Right renal pelvis (tissue), 4 donors: Measurements from ENCODE around the gene PURA. TPM values are rescaled to one million over a fixed set of nuclear protein-coding genes. Genes with fewer than 3 reads are reported as not detected.
"Not testable (repeated sequence)": the region's sequence is repeated elsewhere in the genome, so short reads cannot be mapped to it uniquely, and the experiment has no call there.

ENCODE experiments used
- DNase-seq, 4 donors: peaks; one replicate each; pipeline ENCODE4 v3.0.0-alpha.2; 2013; ENCODE audit warnings: low read depth in 4 of 4, low spot score in 3 of 4, missing footprints in 1 of 4
- polyA plus RNA-seq, 4 donors: library from polyadenylated mRNA; unstranded; fragments of 120-200 nt; gene quantifications; one replicate each; pipeline ENCODE4 v1.2.1, GENCODE V29; 2013; ENCODE audit not compliant: insufficient read length in 4 of 4

Gene PURA
- polyA plus RNA-seq, 4 donors: 14.3 to 15.3 (median 14.3) TPM

DNA sequence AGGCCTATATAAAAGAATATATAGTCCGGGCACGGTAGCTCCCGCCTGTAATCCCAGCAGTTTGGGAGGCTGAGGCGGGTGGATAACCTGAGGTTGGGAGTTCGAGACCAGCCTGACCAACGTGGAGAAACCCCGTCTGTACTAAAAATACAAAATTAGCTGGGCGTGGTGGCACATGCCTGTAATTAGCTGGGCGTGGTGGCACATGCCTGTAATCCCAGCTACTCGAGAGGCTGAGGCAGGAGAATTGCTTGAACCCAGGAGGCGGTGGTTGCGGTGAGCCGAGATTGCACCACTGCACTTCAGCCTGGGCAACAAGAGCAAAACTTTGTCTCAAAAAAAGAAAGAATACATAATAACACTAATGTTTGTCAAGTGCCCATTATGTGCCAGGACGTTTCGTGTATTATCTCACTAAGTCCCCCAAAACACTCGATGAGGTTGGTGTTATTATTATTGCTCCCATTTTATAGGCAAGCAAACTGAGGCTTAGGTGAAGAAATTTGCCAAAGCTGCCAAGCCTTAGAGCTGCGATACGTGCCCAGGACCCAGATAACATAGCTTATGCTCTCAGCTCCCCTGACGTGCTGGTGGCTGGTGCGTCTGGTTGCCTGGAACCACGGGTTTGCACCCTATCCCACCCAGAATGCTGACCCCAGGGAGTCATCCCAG is 40.9 kb downstream of the PURA start:
- not testable (repeated sequence) for DNase-seq

DNA sequence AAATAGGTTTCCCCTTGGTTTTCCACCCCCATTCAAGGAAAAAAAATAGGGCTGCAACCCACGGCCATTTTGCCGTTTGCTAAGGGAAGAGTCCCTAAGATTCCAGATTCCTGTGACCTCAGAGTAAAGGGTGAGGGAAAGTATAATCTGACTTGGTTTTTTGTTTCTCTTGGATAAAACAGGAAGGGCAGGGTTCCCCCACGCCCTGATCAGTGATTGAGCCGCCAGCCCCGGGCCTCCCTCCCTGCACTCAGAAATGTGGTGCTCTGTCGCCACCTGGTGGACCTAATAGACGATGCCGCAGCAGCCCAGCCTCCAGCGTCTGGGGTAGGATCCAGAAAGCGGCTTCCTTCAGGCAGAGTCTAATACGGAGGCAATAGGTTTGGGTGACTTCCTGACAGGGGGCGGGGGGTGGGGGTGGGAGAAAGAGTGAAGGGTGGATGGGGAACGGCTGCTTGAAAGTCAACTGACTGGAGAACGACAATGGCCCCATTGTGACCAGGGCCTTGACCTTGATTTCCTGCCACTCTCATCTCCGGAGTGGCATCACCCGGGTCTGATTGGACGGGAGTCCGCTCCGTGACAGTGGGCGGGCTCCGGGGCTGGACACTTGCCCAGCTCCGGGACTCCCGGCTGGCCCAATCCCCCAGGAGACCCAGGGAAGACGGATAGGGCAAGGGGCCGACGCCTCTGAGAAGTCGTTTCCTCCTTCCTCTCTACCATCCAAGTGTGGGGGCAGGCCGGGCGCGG is 43.3 kb downstream of the PURA start:
- DNase-seq: peak; percentile 75 to 81 (median 80)

DNA sequence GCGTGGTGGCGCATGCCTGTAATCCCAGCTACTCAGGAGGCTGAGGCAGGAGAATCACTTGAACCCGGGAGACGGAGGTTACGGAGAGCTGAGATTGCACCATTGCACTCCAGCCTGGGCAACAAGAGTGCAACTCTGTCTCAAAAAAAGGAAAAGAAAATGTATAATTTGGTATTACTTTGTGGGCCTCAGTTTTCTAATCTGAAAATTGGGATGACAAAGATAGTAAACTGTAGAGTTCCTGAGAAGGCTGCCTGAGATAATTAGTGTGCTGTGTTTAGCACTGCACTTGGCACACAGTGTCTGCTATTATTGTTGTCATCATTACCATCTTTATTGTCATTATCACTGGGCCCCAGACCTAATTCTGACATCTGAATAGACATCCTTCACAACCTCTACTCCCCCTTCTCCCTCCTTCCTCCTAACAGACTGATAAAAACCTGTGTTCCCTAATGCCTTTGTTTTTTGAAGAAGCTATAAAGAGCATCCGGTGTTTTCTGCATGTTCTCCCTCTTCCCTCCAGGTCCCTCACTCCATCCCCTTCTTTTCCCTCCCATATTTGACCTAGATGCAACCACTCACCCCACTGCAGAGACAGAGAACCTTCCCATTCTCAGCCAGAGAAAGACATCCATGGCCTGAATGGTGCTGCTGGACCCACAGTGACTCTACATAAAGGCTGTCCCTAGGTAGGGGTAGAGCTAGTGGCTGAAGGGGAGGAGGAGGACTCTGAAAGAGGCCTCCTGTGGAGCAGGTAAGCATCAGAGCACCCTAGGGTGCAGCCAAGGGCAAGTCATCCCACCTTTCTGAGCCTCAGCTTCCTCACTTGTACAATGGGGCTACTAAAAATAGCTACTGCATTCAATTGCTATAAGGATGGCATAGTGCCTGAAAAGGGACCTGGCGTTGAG is 45.4 kb downstream of the PURA start:
- DNase-seq: no peak

DNA sequence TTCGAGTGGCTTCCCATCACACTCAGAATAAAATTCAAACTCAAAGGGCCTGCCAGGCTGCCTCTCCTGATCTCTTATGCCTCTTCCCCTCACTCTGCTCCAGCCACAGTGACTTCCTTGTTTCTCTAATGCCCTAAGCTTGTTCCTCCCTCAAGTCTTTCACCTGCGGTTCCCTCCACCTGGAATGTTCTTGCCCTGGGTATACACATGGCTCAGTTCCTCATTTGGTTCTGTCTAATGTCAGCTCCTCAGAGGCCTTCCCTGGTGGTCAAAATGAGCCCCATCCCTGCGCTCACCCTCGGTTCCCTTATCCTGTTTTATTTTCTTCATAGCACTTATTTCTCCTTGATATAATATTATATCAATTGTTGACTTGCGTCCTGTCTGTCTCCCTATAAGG is 48.4 kb downstream of the PURA start:
- no peak for DNase-seq

DNA sequence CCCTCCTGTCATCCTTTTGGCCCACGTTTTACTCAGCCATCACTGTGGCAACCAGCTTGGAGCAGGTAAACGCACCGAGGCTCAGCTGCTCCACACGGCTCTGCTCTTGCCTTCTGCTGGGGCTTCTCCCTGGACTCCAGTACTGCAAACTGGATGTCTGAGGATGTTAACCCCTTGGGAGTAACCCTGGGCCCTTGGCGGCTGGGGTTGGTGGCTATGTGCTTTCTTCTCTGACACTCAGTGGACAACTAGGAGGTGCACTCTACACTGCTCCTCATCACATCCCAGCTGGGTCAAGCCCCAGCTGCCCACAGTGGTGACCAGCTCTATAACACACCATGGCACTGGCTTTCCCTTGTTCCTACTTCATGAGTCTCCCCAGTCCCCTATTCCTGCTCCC is 48.9 kb downstream of the PURA start:
- DNase-seq: no peak

DNA sequence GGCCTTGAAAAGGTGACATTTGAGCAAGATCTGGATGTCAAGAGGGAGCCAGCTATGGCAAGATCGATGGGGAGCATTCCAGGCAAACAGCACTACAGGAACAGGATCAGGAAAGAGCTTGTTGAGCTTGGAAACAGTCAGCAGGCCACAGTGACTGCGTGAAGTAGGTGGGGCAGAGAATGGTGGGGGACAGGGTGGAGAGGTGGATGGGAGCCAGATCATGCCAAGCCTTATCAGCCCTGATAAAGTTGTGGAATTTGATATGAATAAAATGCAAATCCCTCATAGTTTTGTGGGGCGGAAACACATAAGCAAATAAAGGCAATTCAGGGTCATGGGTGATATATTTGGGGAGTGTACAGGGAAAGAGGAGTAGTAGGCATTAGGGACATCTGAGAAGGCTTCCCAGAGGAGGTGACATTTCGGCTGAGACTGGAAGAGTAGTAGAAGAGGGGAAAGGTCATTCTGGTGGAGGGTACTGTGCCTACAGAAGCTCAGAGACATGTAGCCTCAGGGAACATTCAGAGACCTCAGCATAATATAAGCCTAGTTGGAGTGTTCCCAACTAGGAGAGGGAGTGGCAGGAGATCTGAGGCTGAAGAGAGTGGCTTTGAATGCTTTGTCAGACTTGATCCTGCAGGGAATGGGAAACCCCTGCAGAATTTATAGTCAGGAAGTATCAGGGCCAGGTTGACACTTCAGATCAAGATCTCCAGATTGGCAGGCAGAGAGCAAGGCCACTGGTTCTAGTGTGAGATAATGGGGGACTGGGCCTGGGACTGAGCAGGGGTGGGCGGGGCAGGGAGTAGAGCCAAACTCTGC is 51.4 kb downstream of the PURA start:
- no peak for DNase-seq

DNA sequence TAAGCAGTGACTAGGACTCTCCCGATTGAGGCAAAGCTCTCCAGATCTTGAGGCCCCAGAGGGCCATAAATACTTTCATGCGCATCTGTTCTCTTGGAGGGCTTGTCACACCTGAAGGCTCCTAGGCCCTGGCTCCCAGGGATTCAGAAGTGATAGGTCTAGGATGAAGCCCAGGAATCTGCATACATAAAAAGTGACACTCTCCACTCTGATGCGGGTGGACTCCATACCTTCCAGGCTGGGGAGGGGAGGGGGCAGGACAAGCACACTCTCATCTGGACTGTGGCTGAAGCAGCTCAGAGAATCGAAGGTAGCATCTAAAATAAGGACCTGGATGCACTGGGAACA is 52.0 kb downstream of the PURA start:
- DNase-seq: no peak

DNA sequence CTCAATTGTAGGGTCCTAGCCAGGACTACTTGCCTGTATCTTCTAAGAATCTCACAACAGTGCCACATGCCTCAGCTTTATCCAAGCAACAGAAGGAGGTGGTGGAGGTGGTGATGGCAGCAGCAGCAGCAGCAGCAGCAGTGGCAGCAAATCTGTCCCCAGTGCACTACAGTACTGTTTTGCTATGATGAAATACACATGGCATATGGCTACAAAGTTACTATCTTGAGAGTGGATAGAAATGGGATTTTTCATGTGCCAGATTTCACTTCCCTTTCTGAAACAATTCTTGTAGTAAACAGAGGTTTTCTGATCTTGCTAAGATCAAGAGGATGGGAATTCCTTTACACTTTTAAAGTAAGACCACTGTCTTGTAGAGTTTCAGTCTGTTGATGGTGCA is 53.0 kb downstream of the PURA start:
- DNase-seq: no peak

DNA sequence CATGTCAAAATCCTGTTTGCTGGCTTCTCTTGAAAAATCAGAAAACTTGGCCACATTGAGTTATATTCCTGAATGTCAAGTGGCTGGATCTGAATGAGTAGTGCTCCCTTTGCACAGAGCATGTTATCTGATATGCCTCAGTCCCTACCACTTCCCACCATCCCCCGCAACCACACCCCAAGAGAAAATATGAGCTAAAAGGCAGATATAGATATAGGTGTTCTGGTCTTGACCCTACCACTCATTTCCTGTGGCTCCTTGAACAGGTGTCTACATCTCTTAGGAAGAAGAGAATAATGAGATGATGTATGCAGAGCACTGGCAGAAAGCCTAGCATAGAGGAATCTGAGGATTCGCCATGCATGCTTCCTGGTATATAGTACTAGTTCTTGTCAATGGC is 54.5 kb downstream of the PURA start:
- no peak for DNase-seq

DNA sequence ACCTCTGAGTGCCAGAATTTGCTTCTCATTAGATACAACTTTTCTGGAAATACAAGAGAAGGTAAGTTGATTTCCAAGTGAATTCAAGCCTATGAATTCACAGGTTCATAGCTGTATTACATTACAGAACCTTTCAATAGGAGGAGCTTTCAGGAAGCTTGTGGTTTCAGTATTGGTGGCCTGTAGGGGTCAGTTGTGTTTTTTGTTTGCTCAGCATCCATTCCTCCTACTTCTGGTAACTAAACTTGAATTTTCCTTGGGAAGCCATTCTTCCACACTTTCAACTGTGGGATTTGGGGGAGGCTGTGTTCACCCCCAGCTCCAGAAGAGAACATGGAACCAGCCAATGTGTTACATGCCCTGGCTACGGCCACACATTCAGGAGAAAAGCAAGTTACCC is 55.5 kb downstream of the PURA start:
- DNase-seq: no peak

DNA sequence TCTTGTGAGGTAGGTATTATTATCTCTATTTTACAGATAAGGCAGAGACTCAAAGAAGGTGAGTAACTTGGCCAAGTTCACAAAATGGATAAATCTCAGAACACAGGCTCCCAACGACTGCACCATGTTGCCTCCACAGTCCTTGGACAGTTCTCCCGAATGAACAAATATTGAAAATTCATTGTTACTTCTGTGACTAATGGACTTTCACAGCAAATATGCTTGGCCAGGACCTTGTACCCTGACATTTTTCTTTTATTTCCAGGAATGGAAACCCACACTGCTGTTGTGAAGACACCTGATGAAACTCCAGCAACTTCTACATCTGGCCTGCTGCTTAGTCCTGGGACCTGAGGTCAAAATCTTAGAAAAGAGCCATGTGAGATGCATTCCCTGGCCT is 58.6 kb downstream of the PURA start:
- no peak for DNase-seq

DNA sequence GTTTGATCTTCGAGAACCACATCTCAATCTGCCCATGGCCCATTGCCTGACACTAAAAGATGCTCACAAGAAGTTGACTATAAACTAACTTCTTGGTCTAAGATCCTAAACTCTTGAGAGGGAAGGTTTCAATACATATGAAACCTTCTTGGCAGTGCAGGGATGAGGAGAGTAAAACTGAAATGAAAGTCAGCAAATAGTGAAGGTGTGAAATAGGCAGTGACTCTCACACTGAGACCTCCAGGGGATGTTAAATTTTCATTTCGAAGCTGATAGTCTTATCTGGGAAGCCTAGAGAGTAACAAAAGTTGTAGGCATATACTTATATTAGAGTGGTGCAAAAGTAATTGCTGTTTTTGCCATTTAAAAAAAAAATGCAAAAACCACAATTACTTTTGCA is 60.1 kb downstream of the PURA start:
- DNase-seq: no peak

DNA sequence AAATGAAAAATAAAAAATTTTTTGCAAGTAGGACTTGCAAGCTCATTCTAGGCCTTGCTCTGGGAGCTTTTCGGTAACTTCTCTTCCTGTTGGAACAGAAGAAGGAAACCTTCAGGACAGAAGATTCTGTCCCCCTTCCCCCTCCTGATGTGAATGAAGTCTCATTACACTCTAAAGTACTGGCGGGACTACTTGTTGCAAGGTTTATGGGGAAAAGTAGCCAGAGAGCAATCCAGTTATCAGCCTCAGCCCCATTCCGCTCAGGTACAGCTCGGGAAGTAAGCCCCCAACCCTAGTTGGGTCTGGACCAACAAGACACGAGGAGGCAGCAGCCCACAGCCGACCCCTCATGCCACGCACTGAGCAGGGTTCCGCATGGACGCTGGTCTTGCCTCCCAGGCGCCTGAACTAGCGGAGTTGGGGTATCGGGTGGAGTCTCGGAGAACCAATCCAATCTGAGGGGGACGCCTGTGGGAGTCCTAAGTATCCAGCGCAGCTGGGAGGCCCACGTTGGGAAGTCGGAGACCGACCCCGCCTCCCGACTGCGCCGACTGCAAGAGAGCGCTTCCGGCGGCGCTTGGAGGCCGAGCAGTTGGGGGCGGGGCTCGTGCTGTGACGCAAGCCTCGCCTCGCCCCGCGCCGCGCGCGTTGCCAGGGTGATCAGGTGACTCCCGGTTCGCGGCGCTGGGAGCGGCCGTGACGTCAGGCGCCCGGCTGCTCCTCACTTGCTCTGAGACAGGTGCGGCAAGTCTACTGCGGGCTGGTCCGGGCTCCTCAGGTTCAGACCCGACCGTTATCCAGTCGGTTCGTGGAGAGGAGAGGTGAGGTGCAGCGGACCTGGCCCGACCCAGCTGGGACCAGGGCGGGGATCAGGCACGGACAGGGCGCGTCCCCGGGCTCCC is 60.8 kb downstream of the PURA start, which contains the start of gene CYSTM1:
Gene CYSTM1, plus strand, starts transcription at position 724 of the 902 bp plus-strand sequence. CDS start 19,278 bp downstream, outside the sequence.
- DNase-seq: peak; percentile 92 to 97 (median 96)

Other genes starting within 250 kb of the PURA start
- 1 to 10 TPM; 1.3 to 1.6 (median 1.3) TPM for gene NRG2, start 70.8 kb upstream of the PURA start, polyA plus RNA-seq
- gene IGIP, start 11.8 kb downstream of the PURA start, polyA plus RNA-seq: 1 to 10 TPM; 6.8 to 9.6 (median 7.5) TPM
- gene CYSTM1, start 61.1 kb downstream of the PURA start, polyA plus RNA-seq: 10 to 100 TPM; 63.5 to 84.3 (median 78.1) TPM
- 100 to 1,000 TPM in 3 of 4 donors, 10 to 100 TPM in 1; 89.3 to 109 (median 104) TPM for gene PFDN1, start 189.0 kb downstream of the PURA start, polyA plus RNA-seq
- gene HBEGF, start 232.5 kb downstream of the PURA start, polyA plus RNA-seq: 10 to 100 TPM; 10.7 to 12.4 (median 11.0) TPM
- gene SLC4A9, start 246.1 kb downstream of the PURA start, polyA plus RNA-seq: 10 to 100 TPM; 17.6 to 36.2 (median 19.8) TPM